ENCODE data around the gene NEO1. TPM values are rescaled to one million over a fixed set of nuclear protein-coding genes. Genes with fewer than 3 reads are reported as not detected.

Gene NEO1
- total RNA-seq, 1 donor from 2014 or later, result 31.3 TPM

GRCh38 chr15:73028031-73028430 is 24.2 kb upstream of the NEO1 start:
- H3K4me3 ChIP-seq (ENCODE audit: low read length in 3 of 3), result no peak overlapping the region
- no peak overlapping the region for H3K27ac ChIP-seq (ENCODE audit: low read depth, low read length)
- no peaks in the 10 kb centered on the region for H3K9me3 ChIP-seq (ENCODE audit: control insufficient read depth in 3 of 3, low read length in 3 of 3)
- H3K36me3 ChIP-seq (ENCODE audit: control insufficient read depth in 3 of 3, insufficient read depth in 3 of 3, low read length in 3 of 3), result no peaks in the 10 kb centered on the region
- peaks cover 0 to 8% (median 0%) of the 10 kb centered on the region in 3 donors for H3K27me3 ChIP-seq (ENCODE audit: control insufficient read depth in 3 of 3, insufficient read depth in 3 of 3, low read length in 3 of 3)
- H3K9ac ChIP-seq (ENCODE audit: low read depth in 1 of 3, low read length in 3 of 3), result no peak overlapping the region
- H3K4me1 ChIP-seq (ENCODE audit: control insufficient read depth in 3 of 3, insufficient read depth in 3 of 3, low read length in 3 of 3), result peaks cover 0 to 2% (median 0%) of the 10 kb centered on the region in 3 donors

- no peaks in the 10 kb centered on the region for H3K36me3 ChIP-seq (ENCODE audit: control insufficient read depth in 3 of 3, insufficient read depth in 3 of 3, low read length in 3 of 3)
- H3K27me3 ChIP-seq (ENCODE audit: control insufficient read depth in 3 of 3, insufficient read depth in 3 of 3, low read length in 3 of 3), result peaks cover 0 to 8% (median 0%) of the 10 kb centered on the region in 3 donors
- no peaks in the 10 kb centered on the region for H3K9me3 ChIP-seq (ENCODE audit: control insufficient read depth in 3 of 3, low read length in 3 of 3)
- no peak overlapping the region for H3K4me3 ChIP-seq (ENCODE audit: low read length in 3 of 3)
- H3K9ac ChIP-seq (ENCODE audit: low read depth in 1 of 3, low read length in 3 of 3), result no peak overlapping the region
- H3K27ac ChIP-seq (ENCODE audit: low read depth, low read length), result no peak overlapping the region
- peaks cover 0 to 2% (median 0%) of the 10 kb centered on the region in 3 donors for H3K4me1 ChIP-seq (ENCODE audit: control insufficient read depth in 3 of 3, insufficient read depth in 3 of 3, low read length in 3 of 3)
Measured at GRCh38 chr15:73028831-73029451, 23.3 kb upstream of the NEO1 start.

GRCh38 chr15:73030122-73030679 is 22.1 kb upstream of the NEO1 start:
- Histone ChIP-seq H3K27me3 (ENCODE audit: control insufficient read depth in 3 of 3, insufficient read depth in 3 of 3, low read length in 3 of 3) (peaks cover 0 to 8% (median 0%) of the 10 kb centered on the region in 3 donors), H3K4me1 (ENCODE audit: control insufficient read depth in 3 of 3, insufficient read depth in 3 of 3, low read length in 3 of 3) (peaks cover 0 to 2% (median 0%) of the 10 kb centered on the region in 3 donors), H3K9ac (ENCODE audit: low read depth in 1 of 3, low read length in 3 of 3) (no peak overlapping the region), H3K36me3 (ENCODE audit: control insufficient read depth in 3 of 3, insufficient read depth in 3 of 3, low read length in 3 of 3) (no peaks in the 10 kb centered on the region), H3K9me3 (ENCODE audit: control insufficient read depth in 3 of 3, low read length in 3 of 3) (no peaks in the 10 kb centered on the region), H3K27ac (ENCODE audit: low read depth, low read length) (no peak overlapping the region), H3K4me3 (ENCODE audit: low read length in 3 of 3) (no peak overlapping the region)

- no peak overlapping the region for H3K9ac ChIP-seq (ENCODE audit: low read depth in 1 of 3, low read length in 3 of 3)
- peaks cover 0 to 2% (median 0%) of the 10 kb centered on the region in 3 donors for H3K4me1 ChIP-seq (ENCODE audit: control insufficient read depth in 3 of 3, insufficient read depth in 3 of 3, low read length in 3 of 3)
- H3K27me3 ChIP-seq (ENCODE audit: control insufficient read depth in 3 of 3, insufficient read depth in 3 of 3, low read length in 3 of 3), result peaks cover 0 to 2% (median 0%) of the 10 kb centered on the region in 3 donors
- no peak overlapping the region for H3K4me3 ChIP-seq (ENCODE audit: low read length in 3 of 3)
- H3K36me3 ChIP-seq (ENCODE audit: control insufficient read depth in 3 of 3, insufficient read depth in 3 of 3, low read length in 3 of 3), result no peaks in the 10 kb centered on the region
- no peak overlapping the region for H3K27ac ChIP-seq (ENCODE audit: low read depth, low read length)
- no peaks in the 10 kb centered on the region for H3K9me3 ChIP-seq (ENCODE audit: control insufficient read depth in 3 of 3, low read length in 3 of 3)
Measured at GRCh38 chr15:73031648-73032047, 20.6 kb upstream of the NEO1 start.

- Histone ChIP-seq H3K36me3 (ENCODE audit: control insufficient read depth in 3 of 3, insufficient read depth in 3 of 3, low read length in 3 of 3) (no peaks in the 10 kb centered on the region), H3K27me3 (ENCODE audit: control insufficient read depth in 3 of 3, insufficient read depth in 3 of 3, low read length in 3 of 3) (no peaks in the 10 kb centered on the region), H3K9me3 (ENCODE audit: control insufficient read depth in 3 of 3, low read length in 3 of 3) (no peaks in the 10 kb centered on the region), H3K4me3 (ENCODE audit: low read length in 3 of 3) (no peak overlapping the region), H3K4me1 (ENCODE audit: control insufficient read depth in 3 of 3, insufficient read depth in 3 of 3, low read length in 3 of 3) (peaks cover 0 to 2% (median 0%) of the 10 kb centered on the region in 3 donors), H3K9ac (ENCODE audit: low read depth in 1 of 3, low read length in 3 of 3) (no peak overlapping the region), H3K27ac (ENCODE audit: low read depth, low read length) (no peak overlapping the region)
Measured at GRCh38 chr15:73033611-73034010, 18.7 kb upstream of the NEO1 start.

GRCh38 chr15:73034221-73034620 is 18.0 kb upstream of the NEO1 start:
- Histone ChIP-seq H3K4me3 (ENCODE audit: low read length in 3 of 3) (no peak overlapping the region), H3K9me3 (ENCODE audit: control insufficient read depth in 3 of 3, low read length in 3 of 3) (no peaks in the 10 kb centered on the region), H3K27me3 (ENCODE audit: control insufficient read depth in 3 of 3, insufficient read depth in 3 of 3, low read length in 3 of 3) (no peaks in the 10 kb centered on the region), H3K4me1 (ENCODE audit: control insufficient read depth in 3 of 3, insufficient read depth in 3 of 3, low read length in 3 of 3) (peaks cover 0 to 2% (median 0%) of the 10 kb centered on the region in 3 donors), H3K36me3 (ENCODE audit: control insufficient read depth in 3 of 3, insufficient read depth in 3 of 3, low read length in 3 of 3) (no peaks in the 10 kb centered on the region), H3K9ac (ENCODE audit: low read depth in 1 of 3, low read length in 3 of 3) (no peak overlapping the region), H3K27ac (ENCODE audit: low read depth, low read length) (no peak overlapping the region)

GRCh38 chr15:73035221-73035620 is 17.0 kb upstream of the NEO1 start:
- no peak overlapping the region for H3K9ac ChIP-seq (ENCODE audit: low read depth in 1 of 3, low read length in 3 of 3)
- no peak overlapping the region for H3K27ac ChIP-seq (ENCODE audit: low read depth, low read length)

GRCh38 chr15:73038220-73038619 is 14.0 kb upstream of the NEO1 start:
- H3K27me3 ChIP-seq (ENCODE audit: control insufficient read depth in 3 of 3, insufficient read depth in 3 of 3, low read length in 3 of 3), result no peaks in the 10 kb centered on the region
- H3K36me3 ChIP-seq (ENCODE audit: control insufficient read depth in 3 of 3, insufficient read depth in 3 of 3, low read length in 3 of 3), result no peaks in the 10 kb centered on the region
- no peak overlapping the region for H3K27ac ChIP-seq (ENCODE audit: low read depth, low read length)
- no peak overlapping the region for H3K4me3 ChIP-seq (ENCODE audit: low read length in 3 of 3)
- H3K9ac ChIP-seq (ENCODE audit: low read depth in 1 of 3, low read length in 3 of 3), result no peak overlapping the region
- H3K9me3 ChIP-seq (ENCODE audit: control insufficient read depth in 3 of 3, low read length in 3 of 3), result no peaks in the 10 kb centered on the region
- H3K4me1 ChIP-seq (ENCODE audit: control insufficient read depth in 3 of 3, insufficient read depth in 3 of 3, low read length in 3 of 3), result no peaks in the 10 kb centered on the region

More at GRCh38 chr15:73035221-73035620, 17.0 kb upstream of the NEO1 start:
- no peaks in the 10 kb centered on the region for H3K4me1 ChIP-seq (ENCODE audit: control insufficient read depth in 3 of 3, insufficient read depth in 3 of 3, low read length in 3 of 3)
- no peaks in the 10 kb centered on the region for H3K27me3 ChIP-seq (ENCODE audit: control insufficient read depth in 3 of 3, insufficient read depth in 3 of 3, low read length in 3 of 3)
- H3K4me3 ChIP-seq (ENCODE audit: low read length in 3 of 3), result no peak overlapping the region
- H3K9me3 ChIP-seq (ENCODE audit: control insufficient read depth in 3 of 3, low read length in 3 of 3), result no peaks in the 10 kb centered on the region
- H3K36me3 ChIP-seq (ENCODE audit: control insufficient read depth in 3 of 3, insufficient read depth in 3 of 3, low read length in 3 of 3), result no peaks in the 10 kb centered on the region

- Histone ChIP-seq H3K9me3 (ENCODE audit: control insufficient read depth in 3 of 3, low read length in 3 of 3) (no peaks in the 10 kb centered on the region), H3K27me3 (ENCODE audit: control insufficient read depth in 3 of 3, insufficient read depth in 3 of 3, low read length in 3 of 3) (no peaks in the 10 kb centered on the region)
Measured at GRCh38 chr15:73046073-73046472, 6.2 kb upstream of the NEO1 start.

GRCh38 chr15:73047882-73048281 is 4.4 kb upstream of the NEO1 start:
- no peak overlapping the region for H3K4me3 ChIP-seq (ENCODE audit: low read length in 3 of 3)
- no peaks in the 10 kb centered on the region for H3K36me3 ChIP-seq (ENCODE audit: control insufficient read depth in 3 of 3, insufficient read depth in 3 of 3, low read length in 3 of 3)
- H3K9me3 ChIP-seq (ENCODE audit: control insufficient read depth in 3 of 3, low read length in 3 of 3), result no peaks in the 10 kb centered on the region
- H3K4me1 ChIP-seq (ENCODE audit: control insufficient read depth in 3 of 3, insufficient read depth in 3 of 3, low read length in 3 of 3), result peaks cover 0 to 7% (median 3%) of the 10 kb centered on the region in 3 donors
- H3K9ac ChIP-seq (ENCODE audit: low read depth in 1 of 3, low read length in 3 of 3), result no peak overlapping the region
- H3K27me3 ChIP-seq (ENCODE audit: control insufficient read depth in 3 of 3, insufficient read depth in 3 of 3, low read length in 3 of 3), result no peaks in the 10 kb centered on the region
- H3K27ac ChIP-seq (ENCODE audit: low read depth, low read length), result no peak overlapping the region

More at GRCh38 chr15:73046073-73046472, 6.2 kb upstream of the NEO1 start:
- Histone ChIP-seq H3K9ac (ENCODE audit: low read depth in 1 of 3, low read length in 3 of 3) (no peak overlapping the region), H3K4me1 (ENCODE audit: control insufficient read depth in 3 of 3, insufficient read depth in 3 of 3, low read length in 3 of 3) (peaks cover 0 to 3% (median 3%) of the 10 kb centered on the region in 3 donors), H3K27ac (ENCODE audit: low read depth, low read length) (no peak overlapping the region), H3K36me3 (ENCODE audit: control insufficient read depth in 3 of 3, insufficient read depth in 3 of 3, low read length in 3 of 3) (no peaks in the 10 kb centered on the region), H3K4me3 (ENCODE audit: low read length in 3 of 3) (no peak overlapping the region)
